HG03135 (cell line): Measurements from ENCODE around the gene ARMS2.

ENCODE experiments used
- ATAC-seq: cut with Tn5 transposase; IDR thresholded peaks from one replicate; pipeline ENCODE4 v1.9.1; 2021; ENCODE audit warnings: mild to moderate bottlenecking, moderate library complexity; ENCODE audit not compliant: unreplicated experiment

The ARMS2 gene

GRCh38 chr10:122454603-122455080 is at the start of gene ARMS2:
ARMS2 (plus strand) TSS chr10:122454653; CDS start chr10:122454728, 75 bp downstream.
- no peak for ATAC-seq

- ATAC-seq = no peak
Measured at GRCh38 chr10:122407375-122408125, 46.9 kb upstream of the ARMS2 start.

DNA sequence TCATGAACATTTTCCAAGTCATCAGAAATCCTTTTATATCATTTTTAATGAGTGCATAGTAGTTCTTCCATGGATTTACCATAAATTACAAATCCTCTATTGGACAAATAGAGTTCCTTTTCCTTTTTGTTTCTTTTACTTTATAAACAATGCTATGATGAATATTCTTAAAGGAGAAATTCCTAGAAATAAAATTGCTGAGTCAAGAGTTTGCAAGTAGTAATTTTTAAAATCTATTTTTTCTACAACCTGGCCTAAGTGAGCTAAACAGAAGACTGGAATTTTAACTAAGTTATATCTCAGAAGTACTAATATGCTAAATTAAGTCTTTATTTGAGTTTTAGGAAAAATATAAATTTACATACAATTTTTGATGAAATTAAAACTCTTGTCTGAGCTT is 41.1 kb upstream of the ARMS2 start:
- ATAC-seq = no peak

DNA sequence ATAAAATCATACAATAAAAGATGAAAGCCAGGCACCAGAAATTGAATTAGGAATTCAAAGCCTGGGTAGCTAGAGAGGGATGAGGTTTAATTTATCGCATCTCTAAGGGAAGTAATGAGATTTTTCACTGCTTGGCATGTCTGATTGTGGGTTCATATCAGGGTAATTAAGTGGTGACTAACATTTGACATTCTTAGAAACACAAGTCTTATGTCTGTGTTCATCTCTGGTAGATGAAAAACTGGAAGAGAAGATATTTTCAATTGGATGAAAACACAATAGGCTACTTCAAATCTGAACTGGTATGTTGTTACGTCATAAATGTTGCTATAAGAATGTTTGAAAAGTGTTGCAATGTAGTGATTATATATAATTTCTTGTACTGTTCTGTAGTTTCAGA is 36.8 kb upstream of the ARMS2 start:
- no peak for ATAC-seq

DNA sequence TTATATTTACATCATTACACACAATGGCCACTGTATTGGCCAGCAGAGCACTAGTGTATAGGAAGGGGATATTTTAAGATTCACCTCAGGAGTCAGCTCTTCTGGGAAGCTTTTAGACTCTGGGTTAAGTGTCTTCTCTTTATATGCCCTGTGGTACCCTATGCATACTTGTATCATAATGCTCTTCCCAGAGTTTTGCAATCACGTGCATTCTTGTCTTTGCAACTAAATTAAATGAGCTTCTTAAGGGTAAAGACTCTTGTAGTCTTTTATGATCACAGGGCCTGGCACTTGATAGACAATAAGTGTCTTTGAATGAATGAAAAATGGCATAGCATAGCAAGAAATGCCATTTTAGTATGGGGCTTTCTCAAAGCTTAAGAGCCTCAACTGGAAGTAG is 35.4 kb upstream of the ARMS2 start:
- ATAC-seq = no peak

GRCh38 chr10:122419876-122420623 is 34.4 kb upstream of the ARMS2 start:
- ATAC-seq = no peak

DNA sequence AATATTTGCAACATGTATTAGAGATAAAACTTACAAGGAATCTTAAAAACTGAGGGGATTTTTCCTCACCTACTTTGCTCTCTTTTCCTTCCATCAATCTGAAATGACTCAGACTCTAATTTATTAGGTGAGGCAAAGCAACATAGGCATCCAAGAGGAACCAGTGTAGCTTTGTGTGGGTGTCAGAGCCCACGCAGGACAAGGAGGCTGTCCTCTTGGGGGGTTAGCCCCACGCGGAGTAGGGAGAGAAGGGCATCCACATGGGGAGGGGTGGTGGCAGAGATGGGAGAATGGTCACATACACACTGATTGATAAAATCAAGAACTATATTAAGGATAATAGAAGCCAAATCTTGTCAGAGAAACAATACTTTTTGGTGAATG is 33.8 kb upstream of the ARMS2 start:
- ATAC-seq = no peak

GRCh38 chr10:122421054-122421625 is 33.3 kb upstream of the ARMS2 start:
- ATAC-seq = no peak

DNA sequence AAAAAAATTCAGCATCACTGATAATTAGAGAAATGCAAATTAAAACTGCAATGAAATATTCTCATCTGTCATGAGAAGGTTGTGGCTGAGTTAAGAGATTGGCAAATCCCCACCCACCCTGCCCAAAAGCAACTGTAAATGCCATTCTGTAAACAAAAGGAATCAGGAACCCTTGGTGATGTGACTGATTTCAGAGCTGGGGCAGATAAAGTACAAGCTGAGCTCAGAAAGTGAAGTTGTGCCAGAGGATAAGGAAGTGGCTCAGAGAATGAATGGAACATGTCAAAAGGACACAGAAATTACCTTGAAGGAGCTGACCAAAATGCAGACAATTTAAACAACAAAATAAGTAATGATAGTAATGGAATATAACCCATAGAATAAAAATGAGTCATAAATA is 32.7 kb upstream of the ARMS2 start:
- ATAC-seq = no peak

DNA sequence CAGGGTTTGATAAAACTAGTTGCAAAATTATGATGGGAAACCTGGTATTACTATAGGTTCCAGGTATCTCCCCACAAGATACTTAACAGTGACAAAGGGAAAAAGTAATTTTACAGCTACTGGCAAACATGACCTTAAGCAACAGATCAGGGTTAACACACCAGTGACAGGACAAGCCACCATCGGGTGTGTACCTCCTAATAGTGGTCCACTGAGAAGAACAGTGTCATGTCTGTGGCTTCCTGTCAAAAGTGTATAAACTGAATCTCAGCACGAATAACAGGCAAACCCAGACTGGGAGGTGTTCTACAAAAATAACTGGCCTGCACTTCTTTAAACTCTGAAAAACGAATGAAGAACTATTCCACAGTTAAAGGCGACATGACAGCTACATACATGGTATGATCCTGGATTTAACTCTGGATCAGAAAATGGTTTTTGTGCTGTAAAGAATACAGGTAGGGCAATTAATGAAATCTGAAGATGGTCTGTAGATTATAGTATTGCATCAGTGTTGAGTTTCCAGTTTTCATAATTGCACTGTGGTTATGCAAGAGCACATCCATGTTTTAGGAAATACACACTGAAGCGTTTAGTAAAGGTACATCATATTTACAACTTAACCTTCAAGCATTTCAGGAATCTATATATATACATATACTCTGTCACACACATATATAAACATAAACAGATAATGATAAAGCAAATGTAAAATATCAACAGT is 32.0 kb upstream of the ARMS2 start:
- no peak for ATAC-seq

GRCh38 chr10:122424059-122424458 is 30.4 kb upstream of the ARMS2 start:
- ATAC-seq = no peak

DNA sequence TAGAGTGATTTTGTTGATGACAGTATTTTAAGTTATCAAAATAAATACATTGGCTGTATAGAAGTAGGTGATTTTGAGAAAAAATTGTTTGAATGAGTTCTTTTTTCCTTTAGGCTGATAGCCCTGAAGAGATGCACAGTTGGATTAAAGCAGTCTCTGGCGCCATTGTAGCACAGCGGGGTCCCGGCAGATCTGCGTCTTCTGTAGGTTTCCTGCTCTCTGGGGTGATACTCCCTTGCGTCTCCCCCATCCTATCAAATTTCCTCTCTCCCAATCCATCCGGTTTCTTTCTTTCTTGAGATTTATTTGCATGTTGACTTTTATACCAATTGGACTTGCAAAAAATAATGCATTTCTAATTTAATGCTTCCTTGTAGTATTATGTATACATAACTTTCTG is 27.6 kb upstream of the ARMS2 start:
- no peak for ATAC-seq

DNA sequence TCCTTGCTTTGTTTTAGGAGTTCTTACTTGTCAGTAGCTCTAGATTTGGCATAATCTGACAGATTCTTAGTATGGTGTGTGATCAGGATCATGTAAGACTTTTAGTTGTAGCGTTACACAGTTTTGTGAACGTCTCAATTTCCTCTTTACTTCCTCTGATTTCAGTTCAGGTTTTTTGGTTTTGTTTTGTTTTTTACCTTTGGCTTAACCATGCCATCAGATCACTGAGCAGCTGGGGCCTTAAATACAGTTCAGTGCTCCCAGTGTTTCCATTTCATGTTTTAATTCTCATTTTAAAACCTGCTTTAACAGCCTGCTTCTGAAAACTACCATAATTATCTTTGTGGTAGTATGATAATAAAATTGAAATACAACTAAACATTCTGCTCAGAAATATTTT is 27.2 kb upstream of the ARMS2 start:
- ATAC-seq = no peak

DNA sequence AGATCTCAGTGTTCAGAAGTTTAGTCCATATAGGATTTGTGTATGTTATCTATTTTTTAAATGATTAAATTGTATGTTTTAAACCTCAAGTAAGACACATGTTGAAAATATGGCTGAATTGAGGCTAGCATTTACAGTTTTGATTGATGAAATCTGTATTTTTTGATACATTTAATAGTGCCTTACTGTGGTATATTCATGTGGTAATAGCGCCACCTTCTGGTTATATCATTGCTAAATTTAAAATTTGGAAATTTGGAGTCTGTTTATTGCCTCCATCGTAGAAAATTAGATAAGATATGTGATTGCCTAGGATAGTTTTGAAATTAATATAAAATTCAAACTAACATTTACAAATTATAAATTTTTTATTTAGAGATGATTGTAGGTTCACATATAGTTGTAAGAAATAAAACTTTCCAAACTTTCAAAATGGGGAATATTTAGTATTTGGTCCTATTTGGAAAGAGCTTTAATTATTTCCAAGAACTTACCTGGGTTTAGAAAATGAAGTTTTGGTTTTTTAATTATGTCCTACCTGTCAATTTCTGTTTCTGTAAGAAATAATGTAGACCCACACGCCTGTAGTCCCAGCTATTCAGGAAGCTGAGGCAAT is 19.1 kb upstream of the ARMS2 start:
- ATAC-seq = no peak

DNA sequence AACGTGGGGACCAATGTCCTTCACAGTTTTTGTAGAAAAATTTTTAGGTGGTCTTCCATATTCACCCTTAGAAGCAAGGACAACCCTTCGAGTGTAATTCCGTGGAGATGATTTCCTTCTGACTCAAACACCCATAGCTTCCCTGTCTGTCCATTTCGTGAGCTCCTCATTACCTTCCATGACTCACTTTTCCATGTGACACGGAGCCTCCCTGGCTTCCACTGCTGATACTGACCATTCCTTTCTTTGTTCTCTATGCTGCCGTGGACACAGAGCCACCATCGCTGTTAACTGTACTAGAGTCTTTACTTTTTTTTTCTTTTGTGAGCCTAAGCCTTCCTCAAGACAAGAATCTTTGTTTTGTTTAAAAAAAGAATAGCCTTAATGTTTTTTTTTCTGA is 12.5 kb upstream of the ARMS2 start:
- no peak for ATAC-seq

- ATAC-seq = no peak
Measured at GRCh38 chr10:122445469-122445868, 9.0 kb upstream of the ARMS2 start.

DNA sequence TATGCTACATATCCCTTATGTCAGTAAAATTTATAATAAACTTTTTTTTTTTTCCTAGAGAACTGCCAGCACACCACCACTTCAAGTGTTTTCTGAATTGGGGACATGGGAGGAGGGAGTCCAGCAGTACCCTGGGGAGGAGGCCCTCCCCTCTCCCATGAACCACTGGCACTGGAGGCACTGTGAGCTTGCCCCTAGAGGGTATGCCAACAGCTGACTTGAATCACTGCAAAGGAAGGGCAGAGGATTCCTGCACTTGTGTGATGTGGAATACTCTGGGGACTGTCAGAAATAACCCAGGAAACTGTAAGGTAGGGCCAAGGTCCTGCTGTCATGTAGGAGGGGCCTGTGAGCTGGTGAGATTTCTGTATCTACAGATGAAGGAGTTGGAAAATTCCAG is 8.5 kb upstream of the ARMS2 start:
- ATAC-seq = no peak

- no peak for ATAC-seq
Measured at GRCh38 chr10:122446668-122447423, 7.6 kb upstream of the ARMS2 start.

DNA sequence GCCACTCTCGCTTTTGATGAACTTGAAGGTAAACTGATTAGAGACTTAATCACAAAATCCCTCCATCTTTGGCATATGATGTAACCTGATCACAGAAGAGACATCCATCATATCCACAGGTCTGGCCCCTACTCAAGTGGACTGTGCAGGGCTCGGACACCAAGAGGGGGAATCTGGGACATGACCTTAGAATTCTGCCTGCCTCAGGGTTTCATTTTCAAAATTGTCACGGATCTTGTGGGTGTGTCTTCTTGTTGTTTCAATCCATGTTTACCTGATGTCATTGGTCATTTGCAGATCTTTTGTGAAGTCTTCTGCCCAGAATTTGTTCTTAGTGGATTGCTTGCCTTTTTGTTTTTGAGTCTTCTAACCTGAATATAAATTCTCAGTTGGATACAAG is 5.9 kb upstream of the ARMS2 start:
- ATAC-seq = no peak

GRCh38 chr10:122449153-122449552 is 5.3 kb upstream of the ARMS2 start:
- no peak for ATAC-seq
